Effector memory CD4-positive, alpha-beta T cell (primary cell): ENCODE data around the gene UQCRHL.

ENCODE experiments used
- DNase-seq, 3 donors: peaks; one replicate each; pipeline ENCODE4 v3.0.0-alpha.2; 2020
- H3K27ac ChIP-seq: 2 replicates; pipeline ENCODE4 v1.7.0; 2013; ENCODE audit warnings: mild to moderate bottlenecking, low read length, moderate library complexity; ENCODE audit not compliant: insufficient read depth, poor library complexity, severe bottlenecking
- H3K27me3 ChIP-seq: replicated peaks from 2 replicates; pipeline ENCODE4 v1.7.0; 2013; ENCODE audit warnings: mild to moderate bottlenecking, low read length; ENCODE audit not compliant: insufficient read depth, control insufficient read depth, poor library complexity, severe bottlenecking
- H3K36me3 ChIP-seq: 2 replicates; pipeline ENCODE4 v1.7.0; 2013; ENCODE audit warnings: mild to moderate bottlenecking, low read length, moderate library complexity; ENCODE audit not compliant: control insufficient read depth, insufficient read depth
- H3K4me1 ChIP-seq: 2 replicates; pipeline ENCODE4 v1.7.0; 2013; ENCODE audit warnings: low read length, mild to moderate bottlenecking; ENCODE audit not compliant: control insufficient read depth, insufficient read depth, poor library complexity, severe bottlenecking
- H3K4me3 ChIP-seq: 2 replicates; pipeline ENCODE4 v1.7.0; 2013; ENCODE audit warnings: low read length, low read depth, mild to moderate bottlenecking; ENCODE audit not compliant: insufficient read depth, poor library complexity, severe bottlenecking
- H3K9me3 ChIP-seq: 2 replicates; pipeline ENCODE4 v1.7.0; 2013; ENCODE audit warnings: mild to moderate bottlenecking, low read length, moderate library complexity; ENCODE audit not compliant: control insufficient read depth

Gene UQCRHL

GRCh38 chr1:15758953-15759661 is 48.3 kb downstream of the UQCRHL start:
- Histone ChIP-seq H3K4me3 (peak overlapping the region; percentile 35), H3K4me1 (peaks cover 14% of the 10 kb centered on the region), H3K36me3 (no peaks in the 10 kb centered on the region), H3K9me3 (no peaks in the 10 kb centered on the region), H3K27ac (no peak overlapping the region), H3K27me3 (peaks cover 14% of the 10 kb centered on the region)
- no peak for DNase-seq

GRCh38 chr1:15758343-15758931 is 49.0 kb downstream of the UQCRHL start, which contains the start of gene FBLIM1:
FBLIM1 (plus strand) TSS chr1:15758795; CDS start chr1:15764984, 6,189 bp downstream.
- no peaks in the 10 kb centered on the region for H3K9me3 ChIP-seq
- H3K27me3 ChIP-seq = peaks cover 14% of the 10 kb centered on the region
- no peak within 1 kb of the TSS for H3K27ac ChIP-seq
- H3K36me3 ChIP-seq = no peaks in the 10 kb centered on the region
- peak within 1 kb of the TSS; percentile 35 for H3K4me3 ChIP-seq
- H3K4me1 ChIP-seq = peaks cover 14% of the 10 kb centered on the region
- no peak for DNase-seq

GRCh38 chr1:15757575-15758342 is 49.7 kb downstream of the UQCRHL start:
- H3K4me1 ChIP-seq = peaks cover 14% of the 10 kb centered on the region
- no peak overlapping the region for H3K4me3 ChIP-seq
- H3K36me3 ChIP-seq = no peaks in the 10 kb centered on the region
- no peak for DNase-seq
- no peak overlapping the region for H3K27ac ChIP-seq
- no peaks in the 10 kb centered on the region for H3K9me3 ChIP-seq
- peaks cover 14% of the 10 kb centered on the region for H3K27me3 ChIP-seq
